Measurements from ENCODE around the gene HSPA8. TPM values are rescaled to one million over a fixed set of nuclear protein-coding genes. Genes with fewer than 3 reads are reported as not detected.

HSPA8 gene
- total and polyA plus RNA-seq, 5 donors from 2014 or later = 1,352 to 1,932 (median 1,515) TPM

- Histone ChIP-seq H3K27ac (ENCODE audit: insufficient read depth, low read length, poor library complexity, severe bottlenecking) (no peak overlapping the region), H3K27me3 (ENCODE audit: control insufficient read depth, insufficient read depth, low read length) (no peaks in the 10 kb centered on the region), H3K4me3 (ENCODE audit: low read depth, low read length) (no peak overlapping the region), H3K9me3 (ENCODE audit: control insufficient read depth in 2 of 2, low read length in 2 of 2) (no peaks in the 10 kb centered on the region), H3K4me1 (ENCODE audit: control insufficient read depth, insufficient read depth, low read length, poor library complexity, severe bottlenecking) (peaks cover 46% of the 10 kb centered on the region), H3K36me3 (ENCODE audit: control insufficient read depth, insufficient read depth, low read length) (peaks cover 41% of the 10 kb centered on the region)
- Mint-ChIP-seq H3K4me3 (no peak overlapping the region), H3K4me1 (peaks cover 20 to 50% (median 39%) of the 10 kb centered on the region in 4 donors), H3K27ac (peak overlapping the region in 1 of 3 donors; percentile 93), H3K9me3 (peaks cover 0 to 1% (median 0%) of the 10 kb centered on the region in 7 donors), H3K36me3 (peaks cover 46% of the 10 kb centered on the region), H3K27me3 (no peaks in the 10 kb centered on the region)
- DNase-seq (no peak), ATAC-seq (ENCODE audit: low read depth in 2 of 2) (no peak)
Measured at GRCh38 chr11:123052901-123053721, 8.8 kb downstream of the HSPA8 start.

- no peak overlapping the region for H3K27ac Mint-ChIP-seq
Measured at GRCh38 chr11:123051634-123052033, 10.3 kb downstream of the HSPA8 start.

GRCh38 chr11:123051146-123051545 is 10.8 kb downstream of the HSPA8 start:
- DNase-seq = no peak
- Histone ChIP-seq H3K9me3 (ENCODE audit: control insufficient read depth in 2 of 2, low read length in 2 of 2) (no peaks in the 10 kb centered on the region), H3K27me3 (ENCODE audit: control insufficient read depth, insufficient read depth, low read length) (no peaks in the 10 kb centered on the region), H3K27ac (ENCODE audit: insufficient read depth, low read length, poor library complexity, severe bottlenecking) (no peak overlapping the region), H3K36me3 (ENCODE audit: control insufficient read depth, insufficient read depth, low read length) (peaks cover 21% of the 10 kb centered on the region), H3K4me1 (ENCODE audit: control insufficient read depth, insufficient read depth, low read length, poor library complexity, severe bottlenecking) (peaks cover 27% of the 10 kb centered on the region), H3K4me3 (ENCODE audit: low read depth, low read length) (no peak overlapping the region)
- Mint-ChIP-seq H3K4me1 (peaks cover 18 to 30% (median 21%) of the 10 kb centered on the region in 4 donors), H3K27ac (no peak overlapping the region), H3K4me3 (no peak overlapping the region), H3K9me3 (peaks cover 0 to 1% (median 0%) of the 10 kb centered on the region in 7 donors), H3K36me3 (peaks cover 27% of the 10 kb centered on the region), H3K27me3 (no peaks in the 10 kb centered on the region)
- no peak for ATAC-seq (ENCODE audit: low read depth in 2 of 2)

More at GRCh38 chr11:123051634-123052033, 10.3 kb downstream of the HSPA8 start:
- peaks cover 32% of the 10 kb centered on the region for H3K4me1 ChIP-seq (ENCODE audit: control insufficient read depth, insufficient read depth, low read length, poor library complexity, severe bottlenecking)
- Mint-ChIP-seq H3K4me1 (peaks cover 20 to 35% (median 25%) of the 10 kb centered on the region in 4 donors), H3K9me3 (peaks cover 0 to 1% (median 0%) of the 10 kb centered on the region in 7 donors), H3K36me3 (peaks cover 32% of the 10 kb centered on the region), H3K4me3 (no peak overlapping the region), H3K27me3 (no peaks in the 10 kb centered on the region)
- no peaks in the 10 kb centered on the region for H3K9me3 ChIP-seq (ENCODE audit: control insufficient read depth in 2 of 2, low read length in 2 of 2)
- no peak for ATAC-seq (ENCODE audit: low read depth in 2 of 2)
- no peak overlapping the region for H3K27ac ChIP-seq (ENCODE audit: insufficient read depth, low read length, poor library complexity, severe bottlenecking)
- H3K4me3 ChIP-seq (ENCODE audit: low read depth, low read length) = no peak overlapping the region
- no peaks in the 10 kb centered on the region for H3K27me3 ChIP-seq (ENCODE audit: control insufficient read depth, insufficient read depth, low read length)
- H3K36me3 ChIP-seq (ENCODE audit: control insufficient read depth, insufficient read depth, low read length) = peaks cover 26% of the 10 kb centered on the region
- DNase-seq = no peak

GRCh38 chr11:123047947-123048293 is 14.0 kb downstream of the HSPA8 start:
- Mint-ChIP-seq H3K4me3 (no peak overlapping the region), H3K9me3 (peaks cover 0 to 1% (median 0%) of the 10 kb centered on the region in 7 donors), H3K4me1 (peaks cover 0 to 2% (median 0%) of the 10 kb centered on the region in 4 donors), H3K27me3 (no peaks in the 10 kb centered on the region), H3K36me3 (peaks cover 4% of the 10 kb centered on the region), H3K27ac (no peak overlapping the region)
- no peak overlapping the region for H3K4me3 ChIP-seq (ENCODE audit: low read depth, low read length)
- H3K4me1 ChIP-seq (ENCODE audit: control insufficient read depth, insufficient read depth, low read length, poor library complexity, severe bottlenecking) = no peaks in the 10 kb centered on the region
- no peak overlapping the region for H3K27ac ChIP-seq (ENCODE audit: insufficient read depth, low read length, poor library complexity, severe bottlenecking)
- H3K27me3 ChIP-seq (ENCODE audit: control insufficient read depth, insufficient read depth, low read length) = no peaks in the 10 kb centered on the region
- ATAC-seq (ENCODE audit: low read depth in 2 of 2) (no peak), DNase-seq (no peak)
- no peaks in the 10 kb centered on the region for H3K36me3 ChIP-seq (ENCODE audit: control insufficient read depth, insufficient read depth, low read length)
- H3K9me3 ChIP-seq (ENCODE audit: control insufficient read depth in 2 of 2, low read length in 2 of 2) = no peaks in the 10 kb centered on the region

GRCh38 chr11:123047266-123047946 is 14.5 kb downstream of the HSPA8 start:
- no peaks in the 10 kb centered on the region for H3K4me1 ChIP-seq (ENCODE audit: control insufficient read depth, insufficient read depth, low read length, poor library complexity, severe bottlenecking)
- H3K36me3 ChIP-seq (ENCODE audit: control insufficient read depth, insufficient read depth, low read length) = no peaks in the 10 kb centered on the region
- no peak overlapping the region for H3K27ac Mint-ChIP-seq
- ATAC-seq (ENCODE audit: low read depth in 2 of 2) (no peak), DNase-seq (no peak)
- no peaks in the 10 kb centered on the region for H3K27me3 Mint-ChIP-seq
- peaks cover 0 to 1% (median 0%) of the 10 kb centered on the region in 7 donors for H3K9me3 Mint-ChIP-seq
- peaks cover 0 to 2% (median 0%) of the 10 kb centered on the region in 4 donors for H3K4me1 Mint-ChIP-seq
- H3K27me3 ChIP-seq (ENCODE audit: control insufficient read depth, insufficient read depth, low read length) = no peaks in the 10 kb centered on the region
- H3K9me3 ChIP-seq (ENCODE audit: control insufficient read depth in 2 of 2, low read length in 2 of 2) = no peaks in the 10 kb centered on the region
- no peak overlapping the region for H3K27ac ChIP-seq (ENCODE audit: insufficient read depth, low read length, poor library complexity, severe bottlenecking)
- H3K4me3 Mint-ChIP-seq = no peak overlapping the region
- H3K4me3 ChIP-seq (ENCODE audit: low read depth, low read length) = no peak overlapping the region
- H3K36me3 Mint-ChIP-seq = peaks cover 4% of the 10 kb centered on the region

GRCh38 chr11:123046473-123047259 is 15.3 kb downstream of the HSPA8 start:
- H3K27ac ChIP-seq (ENCODE audit: insufficient read depth, low read length, poor library complexity, severe bottlenecking) = no peak overlapping the region
- Mint-ChIP-seq H3K27ac (peak overlapping the region in 1 of 3 donors; percentile 85), H3K4me1 (no peaks in the 10 kb centered on the region), H3K36me3 (no peaks in the 10 kb centered on the region), H3K4me3 (no peak overlapping the region), H3K27me3 (no peaks in the 10 kb centered on the region), H3K9me3 (no peaks in the 10 kb centered on the region)
- no peak for ATAC-seq (ENCODE audit: low read depth in 2 of 2)
- no peak for DNase-seq
- no peaks in the 10 kb centered on the region for H3K9me3 ChIP-seq (ENCODE audit: control insufficient read depth in 2 of 2, low read length in 2 of 2)
- H3K4me1 ChIP-seq (ENCODE audit: control insufficient read depth, insufficient read depth, low read length, poor library complexity, severe bottlenecking) = no peaks in the 10 kb centered on the region
- H3K36me3 ChIP-seq (ENCODE audit: control insufficient read depth, insufficient read depth, low read length) = no peaks in the 10 kb centered on the region
- no peak overlapping the region for H3K4me3 ChIP-seq (ENCODE audit: low read depth, low read length)
- no peaks in the 10 kb centered on the region for H3K27me3 ChIP-seq (ENCODE audit: control insufficient read depth, insufficient read depth, low read length)

GRCh38 chr11:123045101-123045500 is 16.8 kb downstream of the HSPA8 start:
- Mint-ChIP-seq H3K36me3 (no peaks in the 10 kb centered on the region), H3K4me1 (no peaks in the 10 kb centered on the region), H3K4me3 (no peak overlapping the region), H3K27me3 (no peaks in the 10 kb centered on the region), H3K27ac (no peak overlapping the region), H3K9me3 (no peaks in the 10 kb centered on the region)
- no peak for ATAC-seq (ENCODE audit: low read depth in 2 of 2)
- Histone ChIP-seq H3K9me3 (ENCODE audit: control insufficient read depth in 2 of 2, low read length in 2 of 2) (no peaks in the 10 kb centered on the region), H3K4me3 (ENCODE audit: low read depth, low read length) (no peak overlapping the region), H3K27me3 (ENCODE audit: control insufficient read depth, insufficient read depth, low read length) (no peaks in the 10 kb centered on the region), H3K36me3 (ENCODE audit: control insufficient read depth, insufficient read depth, low read length) (no peaks in the 10 kb centered on the region), H3K27ac (ENCODE audit: insufficient read depth, low read length, poor library complexity, severe bottlenecking) (no peak overlapping the region), H3K4me1 (ENCODE audit: control insufficient read depth, insufficient read depth, low read length, poor library complexity, severe bottlenecking) (no peaks in the 10 kb centered on the region)
- no peak for DNase-seq

All from CD4-positive, CD25-positive, alpha-beta regulatory T cell (primary cell).